Measurements from ENCODE around the gene STYXL1.

DNA sequence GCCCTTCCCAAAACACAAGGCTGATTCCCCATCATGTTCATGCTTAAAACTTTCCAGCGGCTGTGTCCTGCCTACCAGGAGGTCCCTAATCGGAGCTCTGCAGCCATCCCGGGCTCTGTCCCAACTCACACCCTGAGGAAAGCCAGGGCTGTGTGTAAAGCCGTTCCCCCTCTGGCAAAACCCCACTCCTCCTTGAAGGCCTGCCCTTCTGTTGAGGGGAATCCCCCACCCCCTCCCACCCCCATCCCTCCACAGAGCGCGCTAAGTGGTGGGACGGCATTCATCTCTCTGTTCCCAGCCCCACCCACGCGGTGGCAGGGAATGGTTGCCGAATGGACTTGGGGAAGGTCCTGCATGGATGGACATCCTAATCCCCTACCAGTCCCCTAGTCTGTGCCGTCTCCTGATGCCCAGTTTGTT lies 52.7 kb downstream of the STYXL1 start:
- TF ChIP-seq POLR2A (IDR thresholded peaks at IDR 0.05), result no peak
- TF ChIP-seq, protein P1, sequence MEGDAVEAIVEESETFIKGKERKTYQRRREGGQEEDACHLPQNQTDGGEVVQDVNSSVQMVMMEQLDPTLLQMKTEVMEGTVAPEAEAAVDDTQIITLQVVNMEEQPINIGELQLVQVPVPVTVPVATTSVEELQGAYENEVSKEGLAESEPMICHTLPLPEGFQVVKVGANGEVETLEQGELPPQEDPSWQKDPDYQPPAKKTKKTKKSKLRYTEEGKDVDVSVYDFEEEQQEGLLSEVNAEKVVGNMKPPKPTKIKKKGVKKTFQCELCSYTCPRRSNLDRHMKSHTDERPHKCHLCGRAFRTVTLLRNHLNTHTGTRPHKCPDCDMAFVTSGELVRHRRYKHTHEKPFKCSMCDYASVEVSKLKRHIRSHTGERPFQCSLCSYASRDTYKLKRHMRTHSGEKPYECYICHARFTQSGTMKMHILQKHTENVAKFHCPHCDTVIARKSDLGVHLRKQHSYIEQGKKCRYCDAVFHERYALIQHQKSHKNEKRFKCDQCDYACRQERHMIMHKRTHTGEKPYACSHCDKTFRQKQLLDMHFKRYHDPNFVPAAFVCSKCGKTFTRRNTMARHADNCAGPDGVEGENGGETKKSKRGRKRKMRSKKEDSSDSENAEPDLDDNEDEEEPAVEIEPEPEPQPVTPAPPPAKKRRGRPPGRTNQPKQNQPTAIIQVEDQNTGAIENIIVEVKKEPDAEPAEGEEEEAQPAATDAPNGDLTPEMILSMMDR (IDR thresholded peaks at IDR 0.05 in 4 of 5, conservative IDR thresholded peaks at IDR 0.05 in 1 of 5), result no peak

All from gastrocnemius medialis (tissue), 4 donors.